CD8-positive, alpha-beta memory T cell (primary cell): ENCODE results near the gene TRIM7. TPM values are rescaled to one million over a fixed set of nuclear protein-coding genes. Genes with fewer than 3 reads are reported as not detected.

Source experiments
- CTCF ChIA-PET: fragments of 350-600 bp; sonication (Branson Sonifier 250); formaldehyde crosslinking; loops from one replicate; lab custom pipeline; 2021; ENCODE audit warnings: antibody characterized with exemption; lab: Charles Lee
- POLR2A ChIA-PET: fragments of 350-600 bp; sonication (Branson Sonifier 250); formaldehyde crosslinking; loops from one replicate; lab custom pipeline; 2021; ENCODE audit warnings: antibody characterized with exemption; lab: Charles Lee
- DNase-seq, 5 donors: peaks; one replicate each; pipeline versions ENCODE4 v3.0.0 to v3.0.0-alpha.2; 2020 to 2022; ENCODE audit warnings: mixed read lengths in 1 of 5
- H3K27ac ChIP-seq: one replicate; pipeline ENCODE4 v1.7.0; 2013; ENCODE audit warnings: low read depth, mild to moderate bottlenecking, low read length, moderate library complexity
- H3K27me3 ChIP-seq: 2 replicates; pipeline ENCODE4 v1.7.0; 2013; ENCODE audit warnings: low read length, mild to moderate bottlenecking; ENCODE audit not compliant: insufficient read depth, poor library complexity, severe bottlenecking
- H3K36me3 ChIP-seq: 2 replicates; pipeline ENCODE4 v1.7.0; 2013; ENCODE audit warnings: mild to moderate bottlenecking, low read length, moderate library complexity; ENCODE audit not compliant: insufficient read depth
- H3K4me1 ChIP-seq: 2 replicates; pipeline ENCODE4 v1.7.0; 2013; ENCODE audit warnings: mild to moderate bottlenecking, low read length, moderate library complexity; ENCODE audit not compliant: insufficient read depth
- H3K4me3 ChIP-seq: 2 replicates; pipeline ENCODE4 v1.7.0; 2013; ENCODE audit warnings: mild to moderate bottlenecking, low read length
- H3K9me3 ChIP-seq: 2 replicates; pipeline ENCODE4 v1.7.0; 2013; ENCODE audit warnings: mild to moderate bottlenecking, low read length
- H3K27ac Mint-ChIP-seq, 8 donors: one replicate each; pipeline ENCODE4 v1.8.0; 2020 to 2021; ENCODE audit warnings: mixed read lengths in 8 of 8, mild to moderate bottlenecking in 6 of 8, inconsistent platforms in 3 of 8, moderate library complexity in 3 of 8
- H3K27me3 Mint-ChIP-seq, 2 donors: one replicate each; pipeline ENCODE4 v1.8.0; 2020 to 2021; ENCODE audit warnings: mixed read lengths in 2 of 2, mild to moderate bottlenecking in 1 of 2, moderate library complexity in 1 of 2
- H3K36me3 Mint-ChIP-seq, 3 donors: one replicate each; pipeline ENCODE4 v1.8.0; 2020 to 2021; ENCODE audit warnings: mixed read lengths in 3 of 3, inconsistent platforms in 1 of 3, mild to moderate bottlenecking in 1 of 3
- H3K4me1 Mint-ChIP-seq, 3 donors: one replicate each; pipeline ENCODE4 v1.8.0; 2020 to 2021; ENCODE audit warnings: mixed read lengths in 3 of 3, inconsistent platforms in 1 of 3, mild to moderate bottlenecking in 1 of 3
- H3K4me3 Mint-ChIP-seq, 7 donors: one replicate each; pipeline ENCODE4 v1.8.0; 2020 to 2021; ENCODE audit warnings: mixed read lengths in 7 of 7, mild to moderate bottlenecking in 6 of 7, moderate library complexity in 4 of 7, inconsistent platforms in 2 of 7
- H3K9me3 Mint-ChIP-seq, 5 donors: one replicate each; pipeline ENCODE4 v1.8.0; 2020 to 2022; ENCODE audit warnings: mixed read lengths in 5 of 5, mild to moderate bottlenecking in 3 of 5, moderate library complexity in 2 of 5, inconsistent platforms in 1 of 5
- polyA plus RNA-seq: library from polyadenylated mRNA; unstranded; fragments of 300-500 nt; fragmentation: Illumina TruSeq; gene quantifications from one replicate; pipeline ENCODE4 v1.2.3, GENCODE V29; 2021
- total RNA-seq, 2 experiments: library from RNA; stranded (reverse); gene quantifications; one replicate each; pipeline ENCODE4 v1.2.3, GENCODE V29; 2021

Gene TRIM7
- total and polyA plus RNA-seq, 3 experiments from 2014 or later = 0.74 to 2.3 (median 2.2) TPM

- H3K4me1 ChIP-seq = no peaks in the 10 kb centered on the region
- no peak overlapping the region for H3K27ac ChIP-seq
- no peaks in the 10 kb centered on the region for H3K27me3 ChIP-seq
- Mint-ChIP-seq H3K9me3 (no peaks in the 10 kb centered on the region), H3K27me3 (no peaks in the 10 kb centered on the region), H3K4me3 (no peak overlapping the region), H3K27ac (no peak overlapping the region), H3K4me1 (peaks cover 0 to 6% (median 0%) of the 10 kb centered on the region in 3 donors), H3K36me3 (no peaks in the 10 kb centered on the region)
- POLR2A ChIA-PET = no interaction called here
- no peak overlapping the region for H3K4me3 ChIP-seq
- no peaks in the 10 kb centered on the region for H3K36me3 ChIP-seq
- H3K9me3 ChIP-seq = no peaks in the 10 kb centered on the region
- DNase-seq = no peak
- CTCF ChIA-PET = interaction anchor here (1.4 to 11.3 kb wide), 3 partner anchors 8 to 13 kb away, joined by 4 to 164 read pairs (median 15); partner anchors contain the start of gene TRIM7
Measured at GRCh38 chr5:181198106-181198685, 6.8 kb downstream of the TRIM7 start.

GRCh38 chr5:181197326-181197951, 7.6 kb downstream of the TRIM7 start:
- Mint-ChIP-seq H3K4me3 (no peak overlapping the region), H3K36me3 (no peaks in the 10 kb centered on the region), H3K9me3 (no peaks in the 10 kb centered on the region), H3K27me3 (no peaks in the 10 kb centered on the region), H3K4me1 (peaks cover 5 to 14% (median 6%) of the 10 kb centered on the region in 3 donors), H3K27ac (peak overlapping the region in 2 of 8 donors; percentile 19 to 32)
- Histone ChIP-seq H3K4me3 (no peak overlapping the region), H3K27me3 (no peaks in the 10 kb centered on the region), H3K27ac (no peak overlapping the region), H3K36me3 (no peaks in the 10 kb centered on the region), H3K9me3 (no peaks in the 10 kb centered on the region), H3K4me1 (peaks cover 3% of the 10 kb centered on the region)
- POLR2A ChIA-PET = interaction anchor here (1.7 kb wide), 1 partner anchor 10 kb away, joined by 3 read pairs; no protein-coding TSS in a partner anchor
- DNase-seq = no peak
- CTCF ChIA-PET = interaction anchor here (1.4 to 11.3 kb wide), 3 partner anchors 8 to 12 kb away, joined by 4 to 164 read pairs (median 15); partner anchors contain the start of gene TRIM7

GRCh38 chr5:181195249-181195761, 9.7 kb downstream of the TRIM7 start:
- Histone ChIP-seq H3K27ac (no peak overlapping the region), H3K4me3 (no peak overlapping the region), H3K27me3 (no peaks in the 10 kb centered on the region), H3K36me3 (no peaks in the 10 kb centered on the region), H3K4me1 (peaks cover 6% of the 10 kb centered on the region), H3K9me3 (no peaks in the 10 kb centered on the region)
- H3K9me3 Mint-ChIP-seq = peaks cover 0 to 6% (median 3%) of the 10 kb centered on the region in 5 donors
- peaks cover 0 to 12% of the 10 kb centered on the region in 2 donors for H3K27me3 Mint-ChIP-seq
- peaks cover 0 to 15% (median 0%) of the 10 kb centered on the region in 3 donors for H3K36me3 Mint-ChIP-seq
- CTCF ChIA-PET = interaction anchor here (11.3 kb wide), 1 partner anchor 13 kb away, joined by 164 read pairs; the partner anchor contains the start of gene TRIM7
- H3K4me3 Mint-ChIP-seq = no peak overlapping the region
- peak overlapping the region in 1 of 8 donors; percentile 50 for H3K27ac Mint-ChIP-seq
- no peak for DNase-seq
- H3K4me1 Mint-ChIP-seq = peaks cover 15 to 28% (median 17%) of the 10 kb centered on the region in 3 donors
- POLR2A ChIA-PET = no interaction called here

- Mint-ChIP-seq H3K4me3 (peak overlapping the region in 1 of 7 donors; percentile 100), H3K9me3 (peaks cover 0 to 6% (median 3%) of the 10 kb centered on the region in 5 donors)
Measured at GRCh38 chr5:181194489-181195248, 10.3 kb downstream of the TRIM7 start.

GRCh38 chr5:181193656-181194055, 11.3 kb downstream of the TRIM7 start:
- Histone ChIP-seq H3K27ac (no peak overlapping the region), H3K4me1 (peaks cover 6% of the 10 kb centered on the region), H3K27me3 (no peaks in the 10 kb centered on the region), H3K9me3 (no peaks in the 10 kb centered on the region), H3K36me3 (no peaks in the 10 kb centered on the region), H3K4me3 (no peak overlapping the region)
- CTCF ChIA-PET = interaction anchor here (1.6 to 11.3 kb wide), 2 partner anchors 14 to 22 kb away, joined by 4 to 164 read pairs; partner anchors contain the start of gene TRIM7
- Mint-ChIP-seq H3K4me1 (peaks cover 18 to 33% (median 18%) of the 10 kb centered on the region in 3 donors), H3K9me3 (peaks cover 0 to 10% (median 6%) of the 10 kb centered on the region in 5 donors), H3K27me3 (peaks cover 0 to 24% of the 10 kb centered on the region in 2 donors), H3K36me3 (peaks cover 0 to 30% (median 0%) of the 10 kb centered on the region in 3 donors), H3K27ac (peak overlapping the region in 3 of 8 donors; percentile 26 to 100 (median 66)), H3K4me3 (peak overlapping the region in 4 of 7 donors; percentile 41 to 100 (median 63))
- DNase-seq = no peak
- POLR2A ChIA-PET = interaction anchor here (0.5 to 6.3 kb wide), 2 partner anchors 12 to 69 kb away, joined by 4 to 168 read pairs; partner anchors contain the start of gene TRIM7

More at GRCh38 chr5:181194489-181195248, 10.3 kb downstream of the TRIM7 start:
- Histone ChIP-seq H3K4me1 (peaks cover 6% of the 10 kb centered on the region), H3K27me3 (no peaks in the 10 kb centered on the region), H3K4me3 (no peak overlapping the region), H3K27ac (no peak overlapping the region), H3K9me3 (no peaks in the 10 kb centered on the region), H3K36me3 (no peaks in the 10 kb centered on the region)
- CTCF ChIA-PET = interaction anchor here (1.6 to 11.3 kb wide), 2 partner anchors 13 to 21 kb away, joined by 4 to 164 read pairs; partner anchors contain the start of gene TRIM7
- POLR2A ChIA-PET = no interaction called here
- Mint-ChIP-seq H3K4me1 (peaks cover 15 to 28% (median 17%) of the 10 kb centered on the region in 3 donors), H3K27me3 (peaks cover 0 to 14% of the 10 kb centered on the region in 2 donors), H3K27ac (peak overlapping the region in 2 of 8 donors; percentile 56 to 87), H3K36me3 (peaks cover 0 to 21% (median 0%) of the 10 kb centered on the region in 3 donors)
- DNase-seq = no peak

- H3K27me3 Mint-ChIP-seq = peaks cover 0 to 36% of the 10 kb centered on the region in 2 donors
- H3K4me3 ChIP-seq = peak overlapping the region; percentile 100
Measured at GRCh38 chr5:181192337-181193046, 12.5 kb downstream of the TRIM7 start.

More at GRCh38 chr5:181192337-181193046, 12.5 kb downstream of the TRIM7 start:
- no peak for DNase-seq
- H3K27me3 ChIP-seq = no peaks in the 10 kb centered on the region
- peaks cover 25 to 43% (median 30%) of the 10 kb centered on the region in 3 donors for H3K4me1 Mint-ChIP-seq
- H3K9me3 ChIP-seq = no peaks in the 10 kb centered on the region
- H3K36me3 Mint-ChIP-seq = peaks cover 0 to 34% (median 0%) of the 10 kb centered on the region in 3 donors
- H3K4me1 ChIP-seq = peaks cover 6% of the 10 kb centered on the region
- ChIA-PET CTCF (interaction anchor here (1.1 to 11.3 kb wide), 10 partner anchors 9 to 71 kb away, joined by 3 to 164 read pairs (median 7); partner anchors contain the start of genes RACK1, TRIM41, TRIM52 and TRIM7), POLR2A (interaction anchor here (0.8 to 6.3 kb wide), 10 partner anchors 10 to 382 kb away, joined by 3 to 168 read pairs (median 4); partner anchors contain the start of genes TRIM41, TRIM52 and TRIM7)
- H3K27ac Mint-ChIP-seq = peak overlapping the region; percentile 83 to 100 (median 97)
- H3K4me3 Mint-ChIP-seq = peak overlapping the region; percentile 94 to 100 (median 97)
- H3K36me3 ChIP-seq = no peaks in the 10 kb centered on the region
- H3K27ac ChIP-seq = peak overlapping the region; percentile 83
- H3K9me3 Mint-ChIP-seq = peaks cover 0 to 18% (median 12%) of the 10 kb centered on the region in 5 donors
